Fibroblast of pulmonary artery (primary cell): Measurements from ENCODE around the gene PDHB.

ENCODE experiments used
- DNase-seq: peaks from one replicate; pipeline ENCODE4 v3.0.0-alpha.2; 2010; ENCODE audit warnings: low read depth
- H3K4me3 ChIP-seq: replicated peaks from 2 replicates; pipeline ENCODE4 v1.5.1; 2011; ENCODE audit warnings: low read depth, mild to moderate bottlenecking, control low read depth, low read length, moderate library complexity
- CTCF ChIP-seq: IDR thresholded peaks from 2 replicates; pipeline ENCODE4 v1.5.1; 2011; ENCODE audit warnings: mild to moderate bottlenecking, control low read depth, low read length, inconsistent platforms; ENCODE audit errors: missing control alignments

PDHB gene

GRCh38 chr3:58434990-58435389, 1.4 kb upstream of the PDHB start:
- no peak overlapping the region for H3K4me3 ChIP-seq
- DNase-seq: peak; percentile 78
- no peak for TF ChIP-seq CTCF

- no peak for DNase-seq
- no peak overlapping the region for H3K4me3 ChIP-seq
- TF ChIP-seq CTCF: no peak
Measured at GRCh38 chr3:58434511-58434910, 879 bp upstream of the PDHB start.

GRCh38 chr3:58434168-58434504, 504 bp upstream of the PDHB start:
- H3K4me3 ChIP-seq: peak overlapping the region; percentile 86
- no peak for TF ChIP-seq CTCF
- DNase-seq: no peak

GRCh38 chr3:58432905-58433304, 727 bp downstream of the PDHB start:
- TF ChIP-seq CTCF: no peak
- no peak for DNase-seq
- H3K4me3 ChIP-seq: peak overlapping the region; percentile 86

- TF ChIP-seq CTCF: no peak
- no peak for DNase-seq
- no peak overlapping the region for H3K4me3 ChIP-seq
Measured at GRCh38 chr3:58429657-58430056, 4.0 kb downstream of the PDHB start.

- no peak for TF ChIP-seq CTCF
- no peak for DNase-seq
- no peak overlapping the region for H3K4me3 ChIP-seq
Measured at GRCh38 chr3:58427661-58428361, 5.8 kb downstream of the PDHB start.

GRCh38 chr3:58425782-58426181, 7.8 kb downstream of the PDHB start:
- DNase-seq: no peak
- TF ChIP-seq CTCF: no peak
- no peak overlapping the region for H3K4me3 ChIP-seq
